ENCODE measurements around the gene PLB1.

Gene PLB1

GRCh38 chr2:28594332-28595108 lies 98.7 kb downstream of the PLB1 start:
- peak; percentile 87 for DNase-seq

- no peak for DNase-seq
Observed at GRCh38 chr2:28595323-28595722, 99.5 kb downstream of the PLB1 start.

- DNase-seq: no peak
Observed at GRCh38 chr2:28598484-28598883, 102.6 kb downstream of the PLB1 start.

GRCh38 chr2:28600181-28600580 lies 104.3 kb downstream of the PLB1 start:
- no peak for DNase-seq

- no peak for DNase-seq
Observed at GRCh38 chr2:28601616-28602015, 105.8 kb downstream of the PLB1 start.

GRCh38 chr2:28602136-28602660 lies 106.3 kb downstream of the PLB1 start:
- DNase-seq: no peak

GRCh38 chr2:28602751-28603639 lies 107.1 kb downstream of the PLB1 start:
- DNase-seq: no peak

GRCh38 chr2:28603821-28604220 lies 108.0 kb downstream of the PLB1 start:
- no peak for DNase-seq

GRCh38 chr2:28604284-28604843 lies 108.5 kb downstream of the PLB1 start:
- DNase-seq: no peak

GRCh38 chr2:28606986-28607441 lies 111.2 kb downstream of the PLB1 start:
- no peak for DNase-seq

GRCh38 chr2:28607730-28608499 lies 112.1 kb downstream of the PLB1 start:
- DNase-seq: no peak

GRCh38 chr2:28608500-28609424 lies 112.9 kb downstream of the PLB1 start:
- DNase-seq: peak; percentile 25

- DNase-seq: no peak
Observed at GRCh38 chr2:28610583-28611201, 114.8 kb downstream of the PLB1 start.

- no peak for DNase-seq
Observed at GRCh38 chr2:28612131-28612812, 116.4 kb downstream of the PLB1 start.

- DNase-seq: no peak
Observed at GRCh38 chr2:28613186-28613585, 117.3 kb downstream of the PLB1 start.

- no peak for DNase-seq
Observed at GRCh38 chr2:28613633-28614501, 118.0 kb downstream of the PLB1 start.

GRCh38 chr2:28615706-28616105 lies 119.8 kb downstream of the PLB1 start:
- no peak for DNase-seq

GRCh38 chr2:28616396-28616999 lies 120.6 kb downstream of the PLB1 start:
- no peak for DNase-seq
